Measurements from ENCODE around the gene NCF2.

NCF2 gene

DNA sequence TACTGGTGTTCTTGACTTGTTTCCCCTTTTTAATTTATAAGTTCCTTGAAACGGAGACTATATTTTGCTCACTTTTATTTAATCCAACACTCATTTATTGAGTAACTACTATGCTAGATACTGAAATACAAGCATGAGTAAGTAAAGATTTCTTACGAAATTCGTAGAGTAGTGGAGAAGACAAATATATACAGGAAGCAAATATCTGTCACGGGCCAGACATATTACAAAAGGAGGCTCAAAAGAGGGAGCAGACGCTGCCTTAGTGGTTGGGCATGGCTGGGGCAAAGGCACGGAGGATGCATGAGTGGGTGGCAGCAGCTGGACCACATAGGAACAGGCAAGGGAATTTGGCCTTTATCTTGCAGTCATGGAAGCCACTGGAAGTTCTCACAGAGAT, 6.8 kb downstream of the NCF2 start:
- DNase-seq (ENCODE audit: low spot score): peak; percentile 39

DNA sequence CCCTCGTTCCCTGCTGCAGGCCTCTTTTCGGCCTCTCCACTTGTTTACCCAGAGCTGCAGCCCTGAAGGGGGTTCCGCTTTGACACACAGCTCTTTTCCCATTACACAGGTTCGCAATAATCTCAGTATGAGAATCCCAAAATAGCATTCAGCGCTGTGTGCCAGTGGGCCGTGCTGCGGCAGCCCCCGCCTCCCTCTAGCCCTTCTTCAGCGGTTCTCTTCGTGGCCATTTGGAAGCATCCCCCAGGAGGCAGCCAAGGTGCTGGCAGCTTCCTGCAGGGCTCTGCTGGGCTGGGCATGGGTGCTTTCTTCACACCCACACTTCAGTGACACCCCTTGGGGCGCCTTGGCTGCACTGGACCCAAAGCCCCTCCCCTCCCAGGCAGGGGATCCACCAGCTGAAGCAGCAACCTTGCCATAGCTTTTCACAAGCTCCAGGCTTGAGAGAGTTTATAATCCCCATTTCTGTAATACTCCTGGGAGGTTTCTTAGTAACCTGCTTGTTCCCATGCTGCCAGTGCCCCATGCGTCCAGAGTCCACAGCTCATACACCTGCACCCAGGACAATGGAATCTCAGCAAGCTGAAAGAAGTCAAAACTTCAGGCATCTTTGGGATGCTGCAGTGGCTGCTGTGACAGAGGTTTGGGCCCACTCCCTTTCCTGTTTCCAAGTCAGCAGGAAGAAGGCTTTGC, 8.1 kb downstream of the NCF2 start:
- no peak for DNase-seq (ENCODE audit: low spot score)

DNA sequence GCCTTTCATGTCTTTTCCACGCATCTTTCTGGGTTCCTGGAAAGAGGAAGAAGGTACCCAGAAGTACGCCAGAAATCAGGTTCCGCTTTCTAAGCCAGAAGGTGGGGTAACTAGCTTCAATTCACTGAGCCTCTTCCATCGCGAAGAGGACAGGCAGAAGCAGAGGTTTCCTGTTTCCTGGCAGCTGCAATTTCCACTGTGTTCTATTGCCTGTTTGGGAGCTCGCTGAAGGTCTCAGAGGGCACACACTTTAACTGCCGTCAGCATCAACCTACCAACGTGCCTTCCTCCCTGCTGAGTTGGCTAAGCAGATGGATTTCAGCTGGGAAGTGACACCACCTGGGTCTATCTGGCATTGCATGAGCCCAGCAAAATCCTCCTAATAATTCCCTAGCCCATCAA, 10.0 kb downstream of the NCF2 start:
- DNase-seq (ENCODE audit: low spot score): no peak

DNA sequence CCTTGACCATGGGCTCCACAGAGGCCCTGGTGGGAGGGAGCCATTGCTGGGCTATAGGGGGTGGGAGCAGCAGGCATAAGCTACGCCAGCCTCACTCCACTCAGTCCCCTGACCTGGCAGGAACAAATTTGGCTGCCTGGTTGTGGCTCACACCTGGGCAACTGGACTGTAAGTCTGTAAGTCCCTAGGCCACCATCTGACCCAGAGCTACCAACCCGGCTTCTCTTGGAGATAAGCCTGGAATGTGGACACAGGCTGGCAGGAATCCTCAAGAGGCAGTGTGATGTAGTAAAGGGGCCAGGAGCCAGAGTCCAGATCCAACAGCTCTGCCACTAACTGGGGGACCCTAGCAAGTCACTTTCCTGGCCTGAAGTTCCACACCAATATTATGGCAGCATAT, 11.4 kb downstream of the NCF2 start:
- DNase-seq (ENCODE audit: low spot score): no peak

DNA sequence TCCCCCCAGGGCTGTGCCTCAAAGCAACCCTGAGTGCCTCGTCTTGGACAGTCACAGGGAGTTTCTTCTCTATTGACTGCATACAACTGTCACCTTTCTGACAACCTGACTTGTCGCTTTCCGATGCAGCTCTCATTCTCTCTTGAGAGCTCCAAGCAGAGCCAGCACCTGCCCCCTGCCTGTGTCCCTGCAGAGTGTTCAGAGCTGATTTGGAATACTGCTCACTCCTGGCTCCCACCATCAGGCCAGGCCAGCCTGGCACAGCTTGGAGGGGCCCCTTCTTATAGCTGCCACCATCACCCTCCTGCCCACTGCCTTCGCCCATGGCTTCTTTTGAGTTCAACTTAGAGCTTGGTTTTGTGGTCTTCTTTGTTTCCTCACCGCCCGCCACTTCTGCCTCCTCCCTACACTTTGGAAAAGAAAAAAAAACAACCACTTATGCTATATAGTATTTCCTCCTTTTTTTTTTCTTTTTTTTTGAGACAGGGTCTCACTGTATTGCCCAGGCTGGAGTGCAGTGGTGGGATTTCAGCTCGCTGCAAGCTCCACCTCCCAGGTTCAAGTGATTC, 12.3 kb downstream of the NCF2 start:
- DNase-seq (ENCODE audit: low spot score): no peak

DNA sequence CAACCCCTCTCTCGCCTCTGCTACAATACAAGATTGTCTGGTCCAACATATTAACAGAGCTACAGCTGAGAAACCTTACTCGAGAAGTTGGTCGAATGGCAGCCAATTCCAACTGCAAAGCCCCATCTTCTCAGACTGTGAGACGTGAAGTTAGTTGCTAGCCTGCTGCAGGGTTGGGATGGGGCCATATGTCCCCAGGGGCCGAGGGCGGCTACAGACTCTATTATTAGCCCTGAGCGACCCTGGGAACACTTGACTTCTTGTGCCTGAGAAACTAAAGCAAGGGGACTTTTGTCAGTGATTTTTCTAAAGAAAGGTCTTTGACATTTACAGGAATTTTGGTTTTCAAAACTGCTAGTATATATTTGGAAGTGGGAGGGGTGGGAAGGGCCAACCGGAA, 13.7 kb downstream of the NCF2 start:
- DNase-seq (ENCODE audit: low spot score): no peak

DNA sequence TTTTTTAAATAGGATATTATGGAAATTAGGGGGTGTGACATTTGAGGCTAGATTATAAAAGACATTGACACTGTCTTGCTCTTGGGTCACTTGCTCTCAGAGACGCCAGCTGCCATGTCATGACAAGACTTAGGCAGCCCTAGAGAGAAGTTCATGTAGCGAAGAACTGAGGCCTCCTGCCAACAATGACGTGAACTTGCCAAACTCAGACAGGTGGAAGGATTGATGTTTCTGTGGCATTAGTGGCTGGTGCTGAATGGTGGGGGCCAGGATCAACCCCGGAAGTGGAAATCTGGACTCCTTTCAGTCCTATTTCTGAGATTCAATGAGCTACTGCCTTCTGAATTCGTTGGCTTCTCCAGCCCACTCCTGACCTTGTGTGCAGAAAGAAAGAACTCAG, 14.7 kb downstream of the NCF2 start:
- DNase-seq (ENCODE audit: low spot score): no peak

DNA sequence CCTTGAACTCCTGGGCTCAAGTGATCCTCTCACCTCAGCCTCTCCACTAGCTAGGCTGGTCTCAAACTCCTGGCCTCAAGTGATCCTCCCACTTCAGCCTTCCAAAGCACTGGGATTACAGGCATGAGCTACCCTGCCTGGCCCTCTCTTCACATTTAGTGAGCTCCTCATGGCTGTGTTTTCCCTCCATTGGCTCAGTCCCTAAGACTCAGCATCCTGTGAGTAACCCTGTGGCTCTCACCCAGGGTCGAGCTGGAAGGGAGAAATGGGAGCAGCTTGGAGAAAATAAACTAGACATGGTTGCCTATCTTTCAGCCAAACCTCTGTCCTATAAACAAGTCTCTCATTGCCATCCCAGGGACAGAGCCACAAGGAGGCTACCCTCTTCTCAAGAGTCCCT, 17.5 kb downstream of the NCF2 start:
- no peak for DNase-seq (ENCODE audit: low spot score)

DNA sequence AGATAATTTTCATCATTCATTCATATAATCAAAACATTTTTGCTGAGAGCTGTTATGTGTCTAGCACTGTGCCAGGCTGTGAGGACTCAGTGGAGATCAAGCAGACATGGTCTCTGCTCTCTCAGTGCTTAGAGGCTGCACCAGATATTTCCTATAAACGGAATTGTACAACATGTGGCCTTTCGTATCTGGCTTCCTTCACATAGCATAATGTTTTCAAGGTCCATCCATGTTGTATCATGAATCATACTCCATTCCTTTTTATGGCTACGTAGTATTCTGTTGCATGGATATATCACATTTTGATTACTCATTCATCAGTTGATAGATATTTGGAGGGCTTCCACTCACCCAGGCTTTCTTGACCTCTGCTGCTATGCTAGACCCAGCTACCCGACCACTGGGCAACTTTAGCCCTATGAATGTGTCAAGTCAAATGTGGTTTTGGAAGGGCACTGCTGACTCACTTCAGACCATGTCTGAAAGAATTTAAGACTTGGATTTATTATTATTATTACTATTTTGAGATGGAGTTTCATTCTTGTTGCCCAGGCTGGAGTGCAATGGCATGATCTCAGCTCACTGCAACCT, 18.5 kb downstream of the NCF2 start:
- no peak for DNase-seq (ENCODE audit: low spot score)

DNA sequence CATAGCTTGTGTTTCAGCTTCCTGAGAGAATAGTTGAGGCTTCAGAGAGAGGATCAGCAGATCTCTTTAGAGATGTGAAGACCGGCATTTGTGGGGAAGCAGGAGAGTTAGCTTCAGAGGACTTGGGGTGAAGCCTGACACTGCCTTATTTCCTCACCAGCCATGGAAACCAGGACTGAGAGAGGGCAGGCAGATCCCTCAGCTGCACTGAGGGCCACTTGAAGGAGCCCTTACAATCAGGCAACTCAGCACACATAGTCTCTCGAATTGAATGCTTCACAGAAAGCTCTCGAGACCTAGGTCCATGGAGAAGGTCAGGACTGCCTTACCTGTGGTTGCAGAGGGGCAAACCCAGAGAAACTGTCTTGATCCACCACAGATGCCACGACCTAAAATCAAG, 19.8 kb downstream of the NCF2 start:
- no peak for DNase-seq (ENCODE audit: low spot score)

DNA sequence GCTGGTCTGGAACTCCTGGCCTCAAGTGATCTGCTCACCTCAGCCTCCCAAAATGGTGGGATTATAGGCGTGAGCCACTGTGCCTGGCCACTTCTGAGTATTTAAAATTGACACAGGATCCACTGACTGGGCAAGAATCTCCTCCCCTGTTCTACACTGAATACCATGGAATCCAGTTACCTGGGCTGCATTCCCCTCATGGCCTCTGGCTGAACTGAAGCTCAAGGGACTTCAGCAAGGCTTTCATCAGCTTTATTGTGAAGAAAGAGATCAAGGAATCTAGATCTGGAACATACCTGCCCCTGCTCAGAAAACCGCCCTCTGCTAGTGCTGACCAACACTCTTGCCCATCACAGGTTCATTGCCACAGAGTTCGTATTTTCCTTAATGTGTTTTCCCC, 20.5 kb downstream of the NCF2 start:
- no peak for DNase-seq (ENCODE audit: low spot score)

DNA sequence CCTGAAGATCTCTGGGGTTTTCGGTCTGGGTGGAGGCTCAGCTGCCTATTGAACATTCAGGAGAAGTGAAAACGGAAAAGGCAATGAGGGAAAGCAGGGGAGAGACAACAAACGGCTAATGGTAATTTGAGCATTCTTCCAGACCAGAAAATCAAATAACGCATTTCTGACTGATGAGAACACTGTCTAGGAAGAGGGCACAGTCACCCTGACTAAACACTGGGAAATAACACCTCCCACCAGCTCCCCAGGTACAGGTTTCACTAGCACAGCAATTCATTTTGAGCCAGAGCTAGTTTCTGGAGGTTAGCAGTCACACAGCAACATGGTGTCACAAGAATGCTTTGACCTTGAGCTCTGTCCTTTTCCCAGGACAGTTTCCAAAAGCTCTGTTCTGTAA, 21.1 kb downstream of the NCF2 start:
- no peak for DNase-seq (ENCODE audit: low spot score)

DNA sequence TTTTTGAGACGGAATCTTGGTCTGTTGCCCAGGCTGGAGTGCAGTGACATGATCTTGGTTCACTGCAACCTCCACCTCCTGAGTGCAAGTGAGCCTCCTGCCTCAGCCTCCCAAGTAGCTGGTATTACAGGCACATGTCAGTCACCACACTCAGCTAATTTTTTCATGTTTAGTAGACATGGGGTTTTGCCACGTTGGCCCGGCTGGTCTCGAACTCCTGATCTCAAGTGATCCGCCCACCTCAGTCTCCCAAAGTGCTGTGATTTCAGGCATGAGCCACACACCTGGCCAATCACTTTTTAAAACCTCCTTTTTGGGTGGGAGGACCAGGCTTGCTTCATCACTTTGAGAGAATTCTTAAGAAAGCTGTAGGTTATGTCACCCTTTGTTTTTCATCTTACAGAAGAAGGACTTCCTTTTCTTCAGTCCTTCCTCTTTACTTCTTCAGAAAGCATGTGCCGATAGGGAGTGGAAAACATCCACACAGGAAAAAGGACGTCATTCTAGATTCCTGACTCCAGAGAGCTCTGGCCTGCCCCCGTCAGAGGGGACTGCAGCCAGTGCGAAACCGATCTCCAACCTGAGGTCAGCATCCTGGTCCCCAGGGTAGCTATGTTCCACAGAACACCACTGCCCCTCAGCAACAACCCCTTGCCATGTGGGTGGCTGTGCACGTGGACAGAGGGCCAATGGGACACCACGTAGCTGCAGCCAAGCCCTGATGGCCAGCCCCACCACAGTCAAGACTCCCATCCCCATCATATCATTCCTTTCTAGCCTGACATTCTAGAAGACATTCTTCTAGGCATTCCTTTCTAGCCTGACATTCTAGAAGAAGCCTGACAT, 21.9 kb downstream of the NCF2 start:
- no peak for DNase-seq (ENCODE audit: low spot score)

DNA sequence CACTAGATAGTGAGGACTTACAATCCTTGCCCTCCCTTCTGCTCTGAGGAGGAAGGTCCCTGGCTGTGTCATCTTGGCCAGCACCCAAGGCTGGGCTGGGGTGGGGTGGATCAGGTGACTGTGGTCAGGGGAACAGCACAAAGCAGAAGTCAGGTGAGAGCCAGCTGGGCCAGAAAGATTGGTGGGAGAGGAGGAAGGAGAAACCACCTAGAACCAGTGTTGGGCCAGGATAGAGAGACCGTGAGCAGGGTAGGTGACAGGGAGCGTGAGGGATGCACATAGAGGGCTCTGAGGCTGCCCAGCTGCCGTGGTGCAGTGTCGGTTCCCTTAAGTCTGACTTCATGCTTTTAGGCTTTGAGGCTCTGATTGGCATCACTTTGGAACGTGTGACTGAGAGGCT, 22.7 kb downstream of the NCF2 start:
- peak; percentile 24 for DNase-seq (ENCODE audit: low spot score)

DNA sequence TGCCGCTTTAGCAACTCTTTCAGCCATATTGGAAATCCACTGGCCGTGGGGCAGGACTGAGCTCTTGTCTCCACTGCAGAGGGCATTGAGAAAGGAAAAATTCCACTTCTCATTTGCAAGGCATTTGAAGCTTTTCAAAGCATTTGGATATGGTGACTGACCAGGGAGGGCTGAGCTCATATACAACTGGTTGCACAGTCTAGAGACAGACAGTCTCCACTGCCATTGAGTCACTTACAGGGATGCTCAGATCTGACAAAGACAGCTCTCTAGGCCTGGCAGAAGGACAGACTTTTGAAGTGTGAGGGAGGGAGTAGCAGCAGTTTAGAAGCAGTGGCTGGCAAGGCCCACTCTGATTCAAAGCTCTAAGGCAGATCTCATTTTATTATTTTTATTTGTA, 24.2 kb downstream of the NCF2 start:
- DNase-seq (ENCODE audit: low spot score): no peak

DNA sequence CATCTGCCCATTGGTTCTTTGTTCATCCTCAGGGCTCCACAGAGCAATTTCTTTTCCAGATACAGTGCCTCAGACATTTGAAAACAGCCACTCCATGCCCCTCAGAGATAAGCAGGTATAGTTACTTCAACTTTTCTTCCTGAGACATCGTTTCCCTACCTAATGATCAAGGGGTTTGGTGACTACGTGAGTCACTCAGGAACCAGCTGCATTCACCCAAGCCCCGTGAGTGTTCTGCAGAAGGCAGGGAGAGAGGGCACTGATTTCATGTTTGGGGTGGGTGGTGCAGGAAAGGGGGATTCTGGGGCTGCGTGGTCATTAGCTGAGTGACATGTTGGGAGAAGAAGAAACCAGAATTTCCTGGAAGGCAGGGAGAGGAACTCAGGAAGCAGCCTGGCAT, 25.0 kb downstream of the NCF2 start:
- no peak for DNase-seq (ENCODE audit: low spot score)

DNA sequence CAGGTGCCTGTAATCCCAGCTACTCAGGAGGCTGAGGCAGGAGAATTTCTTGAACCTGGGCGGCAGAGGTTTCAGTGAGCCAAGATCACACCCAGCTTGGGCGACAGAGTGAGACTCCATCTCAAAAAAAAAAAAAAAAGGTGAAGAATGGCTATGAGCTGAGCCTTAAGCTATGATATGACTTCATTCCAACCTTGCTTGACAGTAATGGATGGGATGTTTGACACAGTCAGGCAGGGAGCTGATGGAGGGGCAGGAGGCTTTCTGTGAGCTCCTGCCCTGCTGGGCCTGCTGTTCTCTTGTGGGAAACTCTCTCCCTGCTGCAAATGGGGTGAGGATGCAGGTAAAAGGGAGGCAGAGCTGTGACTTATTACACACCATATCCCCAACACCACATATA, 27.6 kb downstream of the NCF2 start:
- DNase-seq (ENCODE audit: low spot score): no peak

DNA sequence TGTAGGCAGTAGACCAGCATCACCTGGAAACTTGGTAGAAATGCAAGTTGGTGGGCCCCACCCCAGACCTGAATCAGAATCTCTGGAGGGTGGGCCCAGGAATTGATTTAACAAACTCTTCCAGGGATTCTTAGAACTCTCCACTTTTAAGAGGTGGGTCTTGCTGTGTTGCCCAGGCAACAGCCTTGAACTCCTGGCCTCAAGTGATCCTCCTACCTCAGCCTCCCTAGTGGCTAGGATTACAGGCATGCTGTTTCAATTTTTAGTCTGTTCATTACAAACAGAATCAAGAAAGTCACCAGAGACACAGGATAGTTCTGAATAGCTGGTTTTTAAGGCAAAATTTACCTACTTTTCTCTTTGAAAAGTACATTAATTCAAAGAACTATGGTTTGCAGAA, 31.2 kb downstream of the NCF2 start:
- no peak for DNase-seq (ENCODE audit: low spot score)

DNA sequence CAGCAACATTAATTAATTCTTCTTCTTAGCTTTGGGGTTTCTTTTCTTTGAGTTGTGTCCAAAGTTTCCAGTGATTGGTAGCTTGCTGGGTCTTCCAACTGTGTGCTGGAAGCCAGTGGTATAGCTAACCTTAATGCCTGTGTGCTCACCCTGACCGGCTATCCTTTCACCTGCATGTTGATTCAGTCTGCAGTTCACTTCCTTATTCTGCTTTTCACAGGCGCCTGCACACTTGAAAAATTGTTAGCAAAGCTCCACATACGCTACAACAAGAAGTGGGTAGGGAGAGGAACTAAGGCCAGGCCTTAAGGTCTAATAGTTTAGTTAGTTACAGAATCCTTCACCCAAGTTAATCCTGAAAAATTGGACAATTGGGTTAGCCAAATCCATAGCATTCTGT, 35.7 kb downstream of the NCF2 start:
- DNase-seq (ENCODE audit: low spot score): no peak

DNA sequence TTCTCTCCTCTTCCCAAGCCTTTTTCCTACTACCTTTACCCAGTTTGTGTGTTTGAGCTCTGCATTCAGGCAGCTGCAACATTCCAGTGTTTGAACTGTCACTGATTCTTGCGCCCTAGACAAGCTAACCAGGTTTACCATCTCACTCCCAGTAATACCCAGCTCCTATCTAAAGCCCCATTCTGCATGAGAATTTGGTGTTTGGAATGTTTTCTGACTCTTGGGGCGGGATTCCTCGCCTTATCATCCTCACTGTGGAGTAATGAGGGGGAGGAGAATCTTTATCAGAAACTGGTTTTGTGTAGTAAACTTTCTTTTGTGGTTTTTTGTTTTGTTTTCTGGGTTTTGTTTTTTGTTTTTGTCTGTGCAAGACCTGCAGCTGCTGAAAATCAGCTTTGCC, 36.5 kb downstream of the NCF2 start:
- DNase-seq (ENCODE audit: low spot score): no peak

DNA sequence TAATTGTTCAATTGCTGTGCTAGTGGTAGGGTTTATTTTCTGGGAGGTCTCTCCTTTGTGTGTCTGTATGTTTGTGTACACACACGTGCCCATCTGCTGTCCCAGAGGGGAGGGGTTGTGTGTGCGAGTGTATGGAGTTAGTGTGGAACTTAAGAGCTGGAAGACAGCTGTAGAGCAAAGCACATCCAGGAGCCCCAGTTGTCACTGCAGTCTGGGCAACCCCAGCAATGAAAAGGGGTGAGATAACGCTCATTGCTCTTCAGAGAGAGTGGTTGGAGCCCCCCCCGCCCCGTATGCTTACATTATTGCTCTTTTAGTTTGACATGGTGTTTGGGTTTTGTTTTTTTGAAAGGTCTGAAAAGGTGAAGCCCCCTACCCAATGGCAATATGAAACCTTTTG, 36.9 kb downstream of the NCF2 start:
- no peak for DNase-seq (ENCODE audit: low spot score)

DNA sequence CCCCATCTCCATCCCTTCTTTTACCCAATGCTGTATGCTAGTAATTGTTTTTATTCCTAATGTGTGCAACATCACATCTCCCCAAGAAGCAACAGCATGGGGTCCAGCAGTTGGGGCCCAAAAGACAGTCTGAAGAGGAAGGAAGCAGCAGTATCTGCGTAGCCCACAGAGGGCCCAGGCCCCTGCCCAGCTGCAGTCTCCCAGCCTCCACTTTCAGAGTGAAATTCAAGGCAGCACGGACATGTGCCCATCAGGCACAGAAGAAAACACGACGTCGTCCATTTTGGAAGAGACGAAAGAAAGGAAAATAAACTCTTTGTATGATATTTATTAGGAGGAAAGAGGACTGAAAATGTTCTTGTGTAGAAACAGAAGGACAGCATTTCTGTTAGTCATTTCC, 37.4 kb downstream of the NCF2 start:
- no peak for DNase-seq (ENCODE audit: low spot score)

DNA sequence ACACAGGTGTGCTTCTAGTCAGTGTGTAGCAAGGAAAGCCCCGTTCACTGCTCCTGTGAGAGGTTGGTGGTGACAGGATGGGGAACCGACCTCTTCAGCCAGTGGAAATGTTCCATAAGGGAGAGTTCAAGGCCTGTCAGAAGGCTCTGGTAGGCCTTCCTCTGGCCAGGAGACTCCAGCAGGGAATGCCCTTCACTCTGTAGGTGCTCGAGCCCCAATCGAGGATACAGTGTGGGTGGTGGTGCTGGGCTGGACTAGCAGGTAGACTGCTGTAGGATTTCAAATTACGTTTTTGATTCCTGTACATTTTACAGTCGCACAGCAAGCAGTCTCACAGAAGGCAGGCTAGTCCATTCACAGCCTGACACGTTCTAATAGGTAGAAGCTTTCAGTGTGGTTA, 37.8 kb downstream of the NCF2 start:
- no peak for DNase-seq (ENCODE audit: low spot score)
